HG03575 (cell line): ENCODE results near the gene FAM89B.
A peak's percentile ranks its signal among the peaks of the same experiment; 100 is the strongest.

ENCODE experiments used
- ATAC-seq: cut with Tn5 transposase; IDR thresholded peaks from one replicate; pipeline ENCODE4 v1.9.1; 2021; ENCODE audit not compliant: unreplicated experiment, insufficient number of reproducible peaks, low FRiP score; ENCODE audit errors: extremely low read depth

FAM89B gene

DNA sequence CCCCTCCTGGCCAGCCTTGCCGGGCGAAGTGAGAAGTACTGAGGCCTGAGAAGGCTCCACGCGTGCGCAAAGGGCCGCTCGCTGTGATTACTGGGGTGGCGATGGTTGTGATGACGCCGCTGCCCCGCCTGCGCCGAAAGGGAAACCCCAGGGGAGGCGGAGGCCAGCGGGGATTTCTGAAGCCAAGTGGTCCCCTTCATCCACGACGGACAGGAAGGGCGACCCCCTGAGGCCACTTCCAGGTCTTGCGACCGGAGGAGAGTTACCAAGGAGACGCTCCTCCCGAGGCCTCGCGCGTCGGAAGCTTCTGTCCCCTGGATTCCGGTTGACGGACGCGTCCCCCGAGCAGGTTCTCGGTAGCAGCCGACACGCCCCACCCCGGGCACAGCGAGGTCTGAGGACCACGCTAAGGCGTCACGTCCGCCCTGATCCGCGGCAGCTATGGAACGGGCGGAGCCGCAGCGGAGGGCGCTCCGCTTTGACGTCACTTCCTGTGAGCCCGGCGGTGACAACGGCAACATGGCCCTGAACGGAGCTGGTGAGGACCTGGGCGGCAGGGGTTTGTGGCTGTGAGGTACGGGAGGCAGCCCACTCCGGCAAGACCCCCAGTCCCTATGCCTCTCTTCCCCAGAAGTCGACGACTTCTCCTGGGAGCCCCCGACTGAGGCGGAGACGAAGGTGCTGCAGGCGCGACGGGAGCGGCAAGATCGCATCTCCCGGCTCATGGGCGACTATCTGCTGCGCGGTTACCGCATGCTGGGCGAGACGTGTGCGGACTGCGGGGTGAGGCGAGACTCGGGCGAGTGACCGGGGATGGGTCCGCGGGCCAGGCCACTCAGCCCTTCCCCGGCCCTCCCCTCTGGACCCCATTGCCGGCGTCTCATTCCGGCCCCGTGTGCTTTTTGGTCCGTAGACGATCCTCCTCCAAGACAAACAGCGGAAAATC is 2.1 kb upstream of the FAM89B start, which contains the start of gene ZNRD2:
TSS of gene ZNRD2 (plus strand) at position 505 of the 946 bp plus-strand sequence. CDS start at position 520, 15 bp downstream.
- ATAC-seq, result peak; percentile 33

- no peak for ATAC-seq
Observed at GRCh38 chr11:65571420-65571819, 918 bp upstream of the FAM89B start.

- no peak for ATAC-seq
Observed at GRCh38 chr11:65571940-65572339, 398 bp upstream of the FAM89B start.

GRCh38 chr11:65573391-65574079 is 1.2 kb downstream of the FAM89B start:
- ATAC-seq, result no peak

- no peak for ATAC-seq
Observed at GRCh38 chr11:65574109-65574810, 1.9 kb downstream of the FAM89B start.

- no peak for ATAC-seq
Observed at GRCh38 chr11:65574811-65575567, 2.7 kb downstream of the FAM89B start.

- no peak for ATAC-seq
Observed at GRCh38 chr11:65575568-65576231, 3.4 kb downstream of the FAM89B start, which contains the start of gene EHBP1L1. EHBP1L1 (plus strand) TSS chr11:65576053; CDS start chr11:65576303, 250 bp downstream.

DNA sequence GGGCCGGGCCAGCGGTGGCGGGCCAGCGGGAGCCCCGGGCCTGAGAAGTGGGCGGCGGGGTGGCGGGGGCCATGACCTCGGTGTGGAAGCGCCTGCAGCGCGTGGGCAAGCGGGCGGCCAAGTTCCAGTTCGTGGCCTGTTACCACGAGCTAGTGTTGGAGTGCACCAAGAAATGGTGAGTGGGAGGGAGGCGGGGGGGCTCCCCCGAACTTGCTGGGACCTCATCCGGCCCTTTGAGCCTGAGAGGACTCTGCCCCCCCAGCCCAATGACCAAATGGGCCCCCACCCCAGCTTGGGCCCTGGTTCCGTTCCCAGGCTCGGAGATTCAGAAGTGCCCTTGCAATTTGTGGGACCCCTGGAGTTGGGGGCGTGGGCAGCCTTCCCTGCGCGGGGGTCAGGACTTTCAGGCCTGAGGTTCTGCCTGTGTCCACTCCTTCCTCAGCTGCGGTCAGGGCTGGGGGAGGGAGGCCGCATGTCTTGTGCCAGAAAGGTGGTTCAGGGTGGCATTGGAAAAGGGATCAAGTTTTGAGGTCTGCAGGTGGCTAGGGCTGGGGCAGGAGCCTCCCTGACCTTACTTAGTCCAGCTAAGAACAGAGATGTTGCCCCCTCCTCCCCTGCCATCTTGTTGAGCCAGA is 4.0 kb downstream of the FAM89B start:
- ATAC-seq, result no peak

- ATAC-seq, result no peak
Observed at GRCh38 chr11:65576867-65577755, 4.8 kb downstream of the FAM89B start.

DNA sequence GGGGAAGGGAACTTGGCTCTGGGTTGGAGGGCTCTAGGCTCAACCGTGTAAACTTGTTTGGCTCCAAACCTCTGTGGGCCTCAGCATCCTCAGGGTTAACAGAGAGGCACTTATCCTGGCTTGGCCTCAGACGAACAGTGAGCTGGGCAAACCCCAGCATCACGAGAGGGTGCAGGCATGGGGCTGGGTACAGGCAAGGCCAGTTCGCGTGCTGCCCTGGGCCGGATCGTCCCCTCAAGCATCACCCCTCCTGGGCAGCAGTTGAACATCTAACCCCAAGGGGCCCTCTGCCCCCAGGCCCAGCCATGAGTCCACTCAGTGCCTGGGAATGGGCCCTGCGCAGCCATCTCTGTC is 5.4 kb downstream of the FAM89B start:
- ATAC-seq, result no peak

DNA sequence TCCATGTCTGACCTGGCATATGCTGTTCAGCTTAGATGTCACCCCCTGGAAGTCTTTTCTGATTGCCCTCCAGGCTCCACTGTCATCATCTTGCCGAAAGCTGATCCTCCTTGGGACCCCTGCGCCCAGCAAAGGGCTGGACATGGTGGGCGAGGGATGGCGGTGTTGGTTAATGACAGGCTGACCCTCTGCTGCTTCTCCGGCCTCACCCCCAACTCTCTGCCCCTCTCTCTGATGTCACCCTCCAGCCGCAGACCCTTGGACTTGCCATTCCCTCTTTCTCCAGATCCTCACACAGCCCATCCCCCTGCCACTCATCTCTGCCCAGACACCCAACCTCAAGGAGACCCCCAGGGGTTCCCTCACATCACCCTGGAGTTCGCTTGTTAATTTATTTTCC is 5.8 kb downstream of the FAM89B start:
- ATAC-seq, result no peak

DNA sequence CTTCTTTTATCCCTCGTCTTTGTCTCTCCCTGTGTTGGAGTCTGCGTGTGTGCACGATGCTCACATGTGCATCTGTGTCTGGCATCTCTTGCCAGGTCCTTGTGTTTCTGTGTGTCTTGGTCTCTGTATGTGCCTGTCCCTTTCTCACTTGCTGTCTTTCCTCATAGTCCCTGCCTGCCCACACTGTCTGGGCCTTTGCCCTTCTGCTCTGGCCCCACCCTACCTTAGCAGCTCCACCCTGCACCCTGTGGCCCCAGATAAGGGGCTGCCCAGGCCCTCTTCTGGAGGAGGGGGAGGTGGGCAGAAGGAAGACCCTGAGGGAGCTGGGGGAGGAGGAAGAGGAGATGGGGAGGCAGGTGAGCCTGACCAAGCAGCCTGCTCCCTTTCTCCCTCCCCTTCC is 6.3 kb downstream of the FAM89B start:
- ATAC-seq, result no peak

GRCh38 chr11:65579291-65579690 is 7.0 kb downstream of the FAM89B start:
- no peak for ATAC-seq

- no peak for ATAC-seq
Observed at GRCh38 chr11:65580031-65580692, 7.8 kb downstream of the FAM89B start.

GRCh38 chr11:65580756-65581155 is 8.4 kb downstream of the FAM89B start:
- ATAC-seq, result no peak

- no peak for ATAC-seq
Observed at GRCh38 chr11:65581928-65582327, 9.6 kb downstream of the FAM89B start.
